Calu3 (cell line): ENCODE data around the gene AGMAT. TPM values are rescaled to one million over a fixed set of nuclear protein-coding genes. Genes with fewer than 3 reads are reported as not detected.

Experiments used
- BruUV-seq: library from RNA; stranded (reverse); fragments of 400-500 nt; replicated peaks from 2 replicates; lab custom pipeline; 2021; lab: Mats Ljungman, UMichigan
- CTCF ChIA-PET: fragments of 300-600 bp; sonication (Branson Sonifier 250); formaldehyde crosslinking; loops from one replicate; lab custom pipeline; 2022; ENCODE audit warnings: antibody characterized with exemption; lab: Charles Lee
- DNase-seq: peaks from one replicate; pipeline ENCODE4 v3.0.0; 2022
- H3K27ac Mint-ChIP-seq: one replicate; pipeline ENCODE4 v1.8.0; 2022; ENCODE audit warnings: mixed read lengths; ENCODE audit not compliant: unreplicated experiment
- H3K27me3 Mint-ChIP-seq: one replicate; pipeline ENCODE4 v1.8.0; 2022; ENCODE audit warnings: mixed read lengths; ENCODE audit not compliant: unreplicated experiment
- H3K36me3 Mint-ChIP-seq: one replicate; pipeline ENCODE4 v1.8.0; 2022; ENCODE audit warnings: mild to moderate bottlenecking, moderate library complexity, mixed read lengths; ENCODE audit not compliant: insufficient read depth, unreplicated experiment
- H3K4me1 Mint-ChIP-seq: one replicate; pipeline ENCODE4 v1.8.0; 2022; ENCODE audit warnings: mild to moderate bottlenecking, low read depth, mixed read lengths; ENCODE audit not compliant: unreplicated experiment
- H3K4me3 Mint-ChIP-seq: one replicate; pipeline ENCODE4 v1.8.0; 2022; ENCODE audit warnings: mild to moderate bottlenecking, low read depth, moderate library complexity, mixed read lengths; ENCODE audit not compliant: unreplicated experiment
- H3K9me3 Mint-ChIP-seq: one replicate; pipeline ENCODE4 v1.8.0; 2022; ENCODE audit warnings: low read depth, mixed read lengths; ENCODE audit not compliant: unreplicated experiment
- CTCF ChIP-seq: fragments of 200-600 bp; IDR thresholded peaks from one replicate; pipeline ENCODE4 v1.8.0; 2022; ENCODE audit warnings: antibody characterized with exemption; ENCODE audit not compliant: unreplicated experiment
- intact Hi-C: fragments of 100-400 bp; cut with micrococcal nuclease; formaldehyde crosslinking; loops from one replicate; pipeline ENCODE4 v1.10.0; 2022; ENCODE audit not compliant: unreplicated experiment
- total RNA-seq: library from RNA; stranded (reverse); gene quantifications from 2 replicates; pipeline ENCODE4 v1.2.3, GENCODE V29; 2022

The AGMAT gene
- total RNA-seq, 1 experiment from 2014 or later, result 2.5 TPM

DNA sequence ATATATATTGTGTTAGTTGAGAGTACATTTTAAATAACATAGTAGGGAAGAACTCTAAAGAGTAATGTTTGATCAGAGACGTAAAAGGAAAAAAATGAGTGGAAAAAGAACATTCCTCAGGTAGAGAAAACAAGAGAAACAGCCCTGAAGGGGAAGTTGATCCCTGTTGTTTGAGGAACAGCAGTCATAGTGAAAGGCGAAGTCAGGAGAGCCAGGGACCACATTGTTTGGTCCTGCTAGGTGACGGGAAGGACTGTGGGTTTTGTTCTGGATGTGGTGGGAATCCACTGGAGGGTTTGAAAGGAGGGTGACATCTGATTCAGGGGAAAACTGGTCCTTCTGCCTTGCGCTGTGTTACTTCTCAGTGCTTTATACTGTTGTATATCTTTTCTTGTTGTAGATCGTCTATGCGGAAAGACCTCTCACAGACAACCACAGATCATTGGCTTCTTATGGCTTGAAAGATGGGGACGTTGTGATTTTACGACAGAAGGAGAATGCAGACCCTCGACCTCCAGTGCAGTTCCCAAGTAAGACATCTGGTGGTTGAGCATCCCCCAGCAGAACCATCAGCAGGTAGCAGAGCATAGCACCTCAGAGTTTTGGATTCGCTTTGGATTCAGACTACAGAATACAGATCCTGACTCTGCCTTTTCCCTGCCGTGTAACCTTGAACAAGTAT, 41.6 kb upstream of the AGMAT start:
- Mint-ChIP-seq H3K4me1 (peaks cover 12% of the 10 kb centered on the region), H3K27ac (no peak overlapping the region), H3K9me3 (no peaks in the 10 kb centered on the region), H3K4me3 (no peak overlapping the region), H3K27me3 (no peaks in the 10 kb centered on the region), H3K36me3 (peaks cover 19% of the 10 kb centered on the region)
- CTCF ChIA-PET, result interaction anchor here (0.6 kb wide), 1 partner anchor 377 kb away, joined by 3 read pairs; no protein-coding TSS in a partner anchor
- no peak for TF ChIP-seq CTCF
- no peak for DNase-seq
- no TSS peak for BruUV-seq
- intact Hi-C loops, result no loop called here

DNA sequence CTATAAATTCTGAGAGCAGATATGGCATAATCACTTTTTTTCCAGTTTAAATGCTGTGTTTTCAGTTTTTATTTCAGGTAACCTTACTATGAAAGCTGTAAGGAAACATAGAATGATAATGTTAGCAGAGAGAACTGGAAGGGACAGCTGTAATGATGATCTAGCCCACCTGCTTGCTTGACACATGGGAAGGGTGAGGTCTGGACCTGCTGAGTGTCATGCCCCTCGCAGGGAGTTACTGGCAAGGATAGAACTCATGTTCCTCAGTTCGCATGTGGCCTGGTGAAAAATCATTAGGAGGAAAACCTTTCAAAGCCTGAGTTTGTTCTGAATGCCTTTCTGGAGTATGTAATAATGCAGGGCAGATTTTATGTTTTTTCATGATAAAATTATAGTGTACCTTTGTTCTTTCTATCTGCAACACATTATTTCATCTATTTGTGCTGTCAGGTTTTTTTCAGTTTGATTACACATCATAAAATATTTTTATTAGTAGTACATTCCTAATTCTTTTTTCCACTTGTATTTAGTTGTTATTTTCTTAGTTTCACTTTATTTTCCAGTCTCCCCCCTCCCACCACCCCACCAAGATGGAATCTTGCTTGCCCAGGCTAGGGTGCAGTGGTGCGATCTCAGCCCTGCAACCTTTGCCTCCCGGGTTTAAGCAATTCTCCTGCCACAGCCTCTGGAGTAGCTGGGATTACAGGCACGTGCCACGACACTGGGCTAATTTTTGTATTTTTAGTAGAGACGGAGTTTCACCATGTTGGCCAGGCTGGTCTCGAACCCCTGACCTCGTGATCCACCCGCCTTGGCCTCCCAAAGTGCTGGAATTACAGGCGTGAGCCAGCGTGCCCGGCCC, 40.4 kb upstream of the AGMAT start:
- BruUV-seq, result no TSS peak
- Mint-ChIP-seq H3K36me3 (peaks cover 14% of the 10 kb centered on the region), H3K4me3 (no peak overlapping the region), H3K27ac (no peak overlapping the region), H3K27me3 (no peaks in the 10 kb centered on the region), H3K4me1 (peaks cover 18% of the 10 kb centered on the region), H3K9me3 (no peaks in the 10 kb centered on the region)
- CTCF ChIA-PET, result interaction anchor here (0.7 kb wide), 1 partner anchor 100 kb away, joined by 3 read pairs; no protein-coding TSS in a partner anchor
- intact Hi-C loops, result no loop called here
- no peak for DNase-seq
- TF ChIP-seq CTCF, result no peak

DNA sequence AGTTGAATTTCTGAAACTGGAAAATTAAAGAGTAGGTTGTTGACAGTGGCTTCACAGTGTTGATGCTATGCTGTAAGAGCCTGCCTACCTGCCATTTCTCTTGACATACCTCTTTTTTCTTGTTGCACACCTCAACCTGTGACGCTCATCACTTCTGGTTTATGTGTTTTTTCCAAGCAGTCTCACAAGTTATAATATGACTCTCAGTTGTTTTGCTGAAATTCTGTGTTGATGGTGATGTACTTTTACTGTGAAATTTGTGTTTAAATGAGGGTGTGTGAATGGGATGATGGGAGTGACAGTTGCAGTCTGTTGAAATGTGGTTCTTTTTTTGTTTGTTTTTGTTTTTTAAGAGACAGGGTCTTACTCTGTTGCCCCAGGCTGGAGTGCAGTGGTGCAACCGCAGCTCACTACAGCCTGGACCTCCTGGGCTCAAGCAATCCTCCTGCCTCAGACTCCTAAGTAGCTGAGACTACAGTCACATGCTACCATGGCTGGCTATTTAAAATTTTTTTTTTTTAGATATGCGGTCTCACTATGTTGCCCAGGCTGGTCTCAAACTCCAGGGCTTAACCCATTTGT, 39.4 kb upstream of the AGMAT start:
- H3K9me3 Mint-ChIP-seq, result no peaks in the 10 kb centered on the region
- CTCF ChIA-PET, result interaction anchor here (0.7 kb wide), 1 partner anchor 99 kb away, joined by 3 read pairs; no protein-coding TSS in a partner anchor
- DNase-seq, result no peak
- H3K27me3 Mint-ChIP-seq, result no peaks in the 10 kb centered on the region
- peaks cover 15% of the 10 kb centered on the region for H3K36me3 Mint-ChIP-seq
- peaks cover 22% of the 10 kb centered on the region for H3K4me1 Mint-ChIP-seq
- no peak overlapping the region for H3K27ac Mint-ChIP-seq
- TF ChIP-seq CTCF, result no peak
- no TSS peak for BruUV-seq
- no peak overlapping the region for H3K4me3 Mint-ChIP-seq
- intact Hi-C loops, result no loop called here

GRCh38 chr1:15623435-15623834, 38.6 kb upstream of the AGMAT start:
- H3K27ac Mint-ChIP-seq, result no peak overlapping the region
- peaks cover 16% of the 10 kb centered on the region for H3K36me3 Mint-ChIP-seq
- H3K4me1 Mint-ChIP-seq, result peaks cover 22% of the 10 kb centered on the region
- no peaks in the 10 kb centered on the region for H3K27me3 Mint-ChIP-seq
- CTCF ChIA-PET, result no interaction called here
- no peak for TF ChIP-seq CTCF
- no peaks in the 10 kb centered on the region for H3K9me3 Mint-ChIP-seq
- intact Hi-C loops, result no loop called here
- no peak overlapping the region for H3K4me3 Mint-ChIP-seq
- DNase-seq, result no peak
- BruUV-seq, result no TSS peak
